Activated CD4-positive, alpha-beta T cell treated with anti-CD3 and anti-CD28 coated beads, Interleukin-2, amount 50 U/mL, for 1 hour (primary cell): ENCODE measurements around the gene INTS3.
"Not testable (repeated sequence)": the region's sequence is repeated elsewhere in the genome, so short reads cannot be mapped to it uniquely, and the experiment has no call there.

Source experiments
- DNase-seq: peaks from one replicate; pipeline ENCODE4 v3.0.0-alpha.2; 2020

Gene INTS3

GRCh38 chr1:153711026-153711425, 16.8 kb upstream of the INTS3 start:
- DNase-seq, result no peak

DNA sequence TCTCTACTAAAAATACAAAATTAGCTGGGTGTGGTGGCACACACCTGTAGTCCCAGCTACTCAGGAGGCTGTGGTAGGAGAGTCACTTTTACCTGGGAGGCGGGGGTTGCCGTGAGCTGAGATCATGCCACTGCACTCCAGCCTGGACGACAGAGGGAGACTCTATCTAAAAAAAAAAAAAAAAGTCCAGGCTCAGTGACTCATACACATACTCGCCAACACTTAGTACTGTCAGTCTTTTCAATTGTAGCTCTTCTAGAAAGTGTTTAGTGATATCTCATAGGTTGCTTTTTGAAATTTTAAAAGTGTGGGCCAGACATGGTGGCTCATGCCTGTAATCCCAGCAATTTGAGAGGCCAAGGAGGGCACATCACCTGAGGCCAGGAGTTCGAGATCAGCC, 11.6 kb upstream of the INTS3 start:
- not testable (repeated sequence) for DNase-seq

DNA sequence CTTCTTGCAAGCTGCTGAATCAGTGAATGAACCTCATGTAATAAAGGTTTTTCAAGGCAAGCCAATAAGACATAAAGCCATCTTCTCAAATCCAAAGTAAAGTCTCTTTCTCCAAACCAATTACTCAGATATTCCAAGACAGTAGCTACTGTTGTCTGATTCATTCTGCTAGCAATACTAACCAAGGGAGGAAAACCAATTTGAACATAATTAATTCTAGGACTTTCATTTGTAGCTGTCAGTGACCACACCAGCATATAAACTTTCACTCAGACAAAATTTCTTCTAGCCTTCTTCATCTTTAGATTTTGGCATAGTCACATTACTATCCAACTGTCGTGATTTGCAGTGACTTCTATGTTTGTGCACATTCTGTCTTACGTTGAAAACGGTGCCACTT, 10.5 kb upstream of the INTS3 start:
- no peak for DNase-seq

GRCh38 chr1:153723687-153724086, 4.2 kb upstream of the INTS3 start:
- no peak for DNase-seq

DNA sequence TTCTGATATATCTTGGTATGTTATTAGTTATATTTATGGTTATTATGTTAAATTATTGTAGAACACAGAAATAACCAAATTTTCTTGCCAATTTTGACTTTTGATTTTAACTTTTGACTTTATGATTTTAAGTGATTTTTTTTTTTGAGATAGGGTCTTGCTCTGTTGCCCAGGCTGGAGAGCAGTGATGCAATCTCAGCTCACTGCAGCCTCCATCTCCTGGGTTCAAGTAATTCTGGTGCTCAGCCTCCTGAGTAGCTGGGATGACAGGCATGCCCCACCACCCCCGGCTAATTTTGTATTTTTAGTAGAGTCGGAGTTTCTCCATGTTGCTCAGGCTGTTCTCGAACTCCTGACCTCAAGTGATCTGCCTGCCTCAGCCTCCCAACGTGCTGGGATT, 3.2 kb upstream of the INTS3 start:
- not testable (repeated sequence) for DNase-seq

DNA sequence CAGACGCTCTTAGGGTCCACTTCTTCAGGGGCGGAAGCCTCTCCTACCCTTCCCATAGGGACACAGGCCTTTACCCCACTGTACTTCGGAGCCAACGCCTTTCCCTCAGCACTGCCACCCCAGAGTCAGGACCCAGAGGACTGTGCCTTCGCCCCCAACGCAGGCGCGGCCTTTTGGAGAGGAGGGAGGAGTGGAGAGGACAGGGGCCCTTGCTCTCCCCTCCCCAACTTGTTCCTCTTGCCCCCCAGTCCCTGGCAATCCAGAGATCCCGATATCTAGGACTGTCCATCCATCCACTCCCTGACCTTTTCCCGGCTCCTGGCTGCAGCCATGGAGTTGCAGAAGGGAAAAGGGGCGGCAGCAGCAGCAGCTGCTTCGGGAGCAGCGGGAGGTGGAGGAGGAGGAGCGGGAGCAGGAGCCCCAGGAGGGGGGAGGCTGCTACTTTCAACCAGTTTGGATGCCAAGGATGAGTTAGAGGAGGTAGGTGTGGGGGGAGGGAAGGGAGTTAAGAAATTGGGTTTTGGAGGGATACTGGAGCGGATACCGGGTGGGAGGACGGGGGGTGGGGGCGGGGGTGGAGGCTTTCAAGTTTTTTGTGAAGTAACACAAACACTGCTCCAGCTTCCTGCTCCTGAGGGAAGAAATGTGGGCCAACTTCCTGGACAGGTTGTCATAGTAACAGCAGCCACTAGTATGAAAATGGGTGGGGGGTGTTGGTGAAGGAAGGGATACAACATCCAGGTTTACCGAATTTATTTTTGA, 636 bp downstream of the INTS3 start:
- peak; percentile 43 for DNase-seq

DNA sequence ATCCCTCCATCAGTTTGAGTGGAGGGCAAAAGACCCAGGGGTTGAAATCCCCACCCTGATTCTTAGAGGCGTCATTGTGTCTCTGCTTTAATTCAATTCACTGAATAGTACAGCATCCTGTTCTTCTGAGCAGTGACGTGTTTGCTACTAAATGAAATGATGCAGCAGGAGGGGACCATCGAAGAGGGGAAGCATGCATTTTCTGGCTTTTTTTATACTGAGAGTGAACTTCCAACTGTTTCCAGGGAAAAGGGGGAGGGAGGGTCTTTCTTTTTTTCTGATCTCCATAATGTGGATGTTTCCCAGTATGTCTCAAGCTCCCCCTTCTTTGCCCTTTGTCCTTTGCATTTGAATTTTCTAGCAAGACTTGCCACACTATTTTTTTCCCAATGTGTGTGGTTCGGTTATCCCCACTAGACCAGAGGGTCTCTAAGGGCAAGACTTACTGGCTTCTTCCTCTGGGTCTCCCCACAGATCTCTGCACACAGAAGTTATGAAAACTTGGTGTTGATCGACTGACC, 2.7 kb downstream of the INTS3 start:
- no peak for DNase-seq

GRCh38 chr1:153733970-153734369, 6.1 kb downstream of the INTS3 start:
- DNase-seq, result no peak

DNA sequence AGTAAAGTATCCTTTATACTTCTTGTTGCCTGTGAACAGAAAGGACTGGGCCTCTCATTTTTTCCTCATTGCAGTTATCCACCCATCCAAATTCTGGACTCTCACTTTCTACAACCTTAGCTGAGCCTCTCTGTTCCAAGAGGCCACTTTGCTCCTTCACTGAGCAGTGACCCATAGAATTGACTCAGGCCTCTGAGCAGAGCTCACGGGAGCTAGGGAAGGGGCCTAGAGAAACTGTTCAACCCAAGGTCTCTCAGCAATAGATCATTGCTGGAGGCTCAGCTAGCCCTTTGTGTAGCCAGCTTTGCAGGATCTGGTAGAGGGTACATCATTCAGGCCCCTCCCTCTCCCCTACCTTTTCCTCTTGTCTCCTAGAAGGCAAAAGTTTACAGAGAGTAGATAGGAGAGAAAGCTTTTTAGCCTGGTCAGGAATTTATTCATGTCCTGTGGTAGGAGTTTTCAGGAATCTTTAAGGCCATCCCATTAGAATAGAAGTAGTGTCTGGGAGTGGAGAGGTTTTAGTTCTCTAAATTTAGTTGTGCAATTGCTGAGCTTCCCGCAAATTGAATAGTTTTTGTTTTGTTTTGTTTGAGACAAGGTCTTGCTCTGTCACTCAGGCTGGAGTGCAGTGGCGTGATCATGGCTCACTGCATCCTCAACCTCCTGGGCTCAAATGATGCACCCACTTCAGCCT, 6.7 kb downstream of the INTS3 start:
- DNase-seq, result no peak

DNA sequence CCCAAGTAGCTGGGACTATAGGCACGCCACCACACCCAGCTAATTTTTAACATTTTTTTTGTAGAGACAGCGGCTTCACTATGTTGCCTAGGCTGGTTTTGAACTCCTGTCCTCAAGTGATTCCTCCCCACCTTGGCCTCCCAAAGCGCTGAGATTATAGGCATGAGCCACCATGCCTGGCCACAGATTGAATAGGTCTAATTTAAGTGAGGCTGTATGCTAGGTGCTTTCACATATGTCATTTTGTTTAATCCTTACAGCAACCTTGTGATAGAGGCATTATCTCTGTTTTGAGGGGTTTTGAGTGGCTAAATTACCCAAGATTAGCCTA, 7.2 kb downstream of the INTS3 start:
- DNase-seq, result no peak

GRCh38 chr1:153741986-153742385, 14.1 kb downstream of the INTS3 start:
- no peak for DNase-seq

DNA sequence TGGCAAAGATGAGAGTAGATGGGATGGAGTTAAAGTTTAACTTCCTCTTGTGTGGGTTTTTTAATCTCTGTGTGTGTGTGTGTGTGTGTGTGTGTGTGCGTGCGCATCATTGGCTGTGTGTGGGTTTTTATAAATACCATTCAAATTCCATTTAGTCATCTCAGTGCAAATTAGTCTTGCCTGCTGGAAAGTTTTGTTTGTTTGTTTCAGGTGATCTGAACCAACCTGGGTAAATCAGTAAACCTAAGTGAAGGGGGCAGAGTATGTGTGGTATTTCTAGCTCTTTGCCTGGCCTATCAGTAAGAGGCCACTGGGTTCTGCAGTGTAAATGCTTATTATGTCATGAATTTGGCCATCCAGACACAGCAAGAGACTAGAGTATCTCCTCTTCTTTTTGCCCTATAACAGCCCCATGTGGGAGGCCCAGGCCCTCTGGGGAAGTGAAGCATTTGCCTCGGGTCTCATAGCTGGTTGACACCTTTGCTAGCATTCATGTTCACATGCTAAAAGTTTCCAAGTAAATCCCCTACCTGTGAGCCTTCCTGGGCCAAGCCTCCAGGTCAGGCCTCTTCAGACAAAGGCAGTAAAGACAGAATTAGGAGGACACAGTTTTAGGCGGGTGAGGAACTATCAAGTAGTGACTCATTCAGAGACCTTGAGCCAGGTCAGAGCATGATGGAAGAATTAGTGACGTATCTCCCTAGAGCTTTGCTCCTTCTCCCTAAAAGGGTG, 14.7 kb downstream of the INTS3 start:
- DNase-seq, result no peak

- DNase-seq, result no peak
Measured at GRCh38 chr1:153745417-153745816, 17.6 kb downstream of the INTS3 start.

DNA sequence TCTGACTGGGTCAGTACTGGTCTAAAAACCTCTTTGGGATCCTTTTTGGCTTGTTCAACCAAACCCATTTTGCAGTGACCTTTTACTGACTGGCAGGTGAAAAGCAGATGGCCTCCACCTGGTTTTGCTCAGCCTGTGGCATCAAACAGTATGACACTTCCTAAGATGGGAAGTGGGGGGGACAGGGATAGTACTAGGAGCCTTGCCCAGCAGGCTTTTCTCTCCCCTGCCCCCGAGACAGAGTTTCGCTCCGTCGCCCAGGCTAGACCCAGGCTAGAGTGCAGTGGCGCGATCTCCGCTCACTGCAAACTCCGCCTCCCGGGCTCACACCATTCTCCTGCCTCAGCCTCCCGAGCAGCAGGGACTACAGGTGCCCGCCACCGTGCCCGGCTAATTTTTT, 18.3 kb downstream of the INTS3 start:
- no peak for DNase-seq

- DNase-seq, result no peak
Measured at GRCh38 chr1:153748903-153749302, 21.1 kb downstream of the INTS3 start.

DNA sequence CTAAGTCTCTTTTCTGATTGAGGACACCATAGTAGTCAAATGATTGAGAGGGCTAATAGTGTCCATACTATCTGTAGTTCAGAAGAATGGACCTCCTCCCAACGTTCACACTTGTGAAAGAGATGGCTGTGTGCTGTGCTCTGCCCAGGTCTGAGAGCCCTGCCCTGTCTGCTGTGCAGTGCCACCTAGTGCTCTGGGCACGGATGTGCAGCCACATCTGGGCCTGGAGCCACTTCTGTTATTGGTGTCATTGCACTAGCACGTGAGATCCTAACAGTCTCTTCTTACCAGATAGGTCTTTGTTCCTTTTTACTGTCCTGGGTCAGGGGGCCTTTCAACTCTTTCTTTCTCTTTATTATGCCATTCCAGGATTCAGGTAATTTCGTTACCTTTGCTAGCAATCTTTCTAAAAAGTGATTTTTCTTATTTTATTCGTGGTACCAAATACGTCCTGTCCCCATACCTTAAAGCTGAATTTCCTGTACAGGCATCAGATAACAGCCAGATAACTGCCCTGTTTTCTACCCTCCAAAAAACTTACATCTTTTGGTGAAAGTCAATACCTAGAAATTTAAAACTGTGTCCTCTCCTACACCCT, 21.7 kb downstream of the INTS3 start:
- peak; percentile 76 for DNase-seq

DNA sequence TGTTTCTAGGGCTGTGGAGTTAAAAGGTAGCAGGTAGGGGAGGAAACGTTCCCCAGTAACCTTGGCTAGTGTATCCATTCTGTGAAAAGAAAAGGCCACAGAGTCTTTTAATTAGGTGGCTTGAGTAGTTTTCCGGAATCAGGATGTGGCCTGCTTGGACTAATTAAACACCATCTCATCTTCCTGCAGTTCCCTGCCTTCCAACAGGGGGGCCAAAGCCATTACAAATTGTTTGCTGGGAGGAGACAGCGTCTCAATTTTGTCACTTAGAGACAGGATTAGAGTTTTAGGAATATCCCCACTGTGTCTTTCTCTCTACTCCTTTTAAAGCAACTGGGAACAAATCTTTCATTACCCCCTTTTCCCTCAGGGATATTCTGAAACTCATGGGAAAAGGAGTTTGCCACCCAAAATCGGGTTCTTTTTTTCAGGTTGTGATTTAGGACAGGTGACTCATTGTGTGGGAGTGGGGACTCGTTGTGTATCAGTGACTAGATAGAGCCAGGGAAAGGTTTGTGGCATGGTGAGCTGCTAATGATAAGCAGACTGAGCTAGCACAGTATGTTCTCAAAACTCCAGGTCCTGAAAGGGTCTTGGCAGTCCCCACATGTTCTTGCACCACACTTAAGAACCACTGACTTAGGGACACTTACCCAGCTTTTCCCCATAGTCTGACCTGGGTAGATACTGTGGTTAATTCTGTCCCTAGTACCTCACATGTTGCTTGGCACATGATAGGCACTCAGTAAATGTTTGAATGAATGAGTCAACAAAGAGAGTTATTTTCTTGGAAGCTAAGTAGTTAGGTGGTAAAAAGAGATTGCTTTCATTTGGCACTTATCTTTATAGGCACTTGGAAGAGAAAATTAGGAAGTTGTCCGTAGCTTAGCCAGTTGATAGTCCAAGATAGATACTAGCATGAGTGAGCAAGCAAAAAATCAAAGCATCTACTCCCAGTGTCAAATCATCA, 22.5 kb downstream of the INTS3 start:
- no peak for DNase-seq

- no peak for DNase-seq
Measured at GRCh38 chr1:153752072-153752471, 24.2 kb downstream of the INTS3 start.

- DNase-seq, result no peak
Measured at GRCh38 chr1:153752571-153753195, 24.8 kb downstream of the INTS3 start.

DNA sequence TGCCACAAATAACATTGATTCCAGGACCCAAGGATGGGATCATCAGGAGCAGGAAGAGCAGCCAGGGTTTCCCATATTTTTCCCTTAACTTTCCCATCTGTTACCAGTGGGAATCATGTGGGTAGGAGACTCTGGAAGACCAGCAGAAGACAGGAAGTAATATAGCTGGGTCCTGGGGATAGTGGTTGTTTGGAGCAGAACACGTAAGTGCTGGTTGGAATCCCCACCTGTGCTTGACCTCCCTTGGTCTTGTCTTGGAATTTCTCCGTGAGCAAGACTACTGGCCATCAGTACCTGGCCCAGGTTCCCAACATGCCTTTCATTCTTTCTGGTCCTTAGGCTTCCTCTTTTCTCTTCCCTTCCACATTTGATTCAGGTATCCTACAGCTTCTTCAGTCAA, 26.4 kb downstream of the INTS3 start:
- no peak for DNase-seq

GRCh38 chr1:153760440-153760839, 32.6 kb downstream of the INTS3 start:
- no peak for DNase-seq
